ENCODE results near the gene KMT2E.
A peak's percentile ranks its signal among the peaks of the same experiment; 100 is the strongest.

KMT2E gene

DNA sequence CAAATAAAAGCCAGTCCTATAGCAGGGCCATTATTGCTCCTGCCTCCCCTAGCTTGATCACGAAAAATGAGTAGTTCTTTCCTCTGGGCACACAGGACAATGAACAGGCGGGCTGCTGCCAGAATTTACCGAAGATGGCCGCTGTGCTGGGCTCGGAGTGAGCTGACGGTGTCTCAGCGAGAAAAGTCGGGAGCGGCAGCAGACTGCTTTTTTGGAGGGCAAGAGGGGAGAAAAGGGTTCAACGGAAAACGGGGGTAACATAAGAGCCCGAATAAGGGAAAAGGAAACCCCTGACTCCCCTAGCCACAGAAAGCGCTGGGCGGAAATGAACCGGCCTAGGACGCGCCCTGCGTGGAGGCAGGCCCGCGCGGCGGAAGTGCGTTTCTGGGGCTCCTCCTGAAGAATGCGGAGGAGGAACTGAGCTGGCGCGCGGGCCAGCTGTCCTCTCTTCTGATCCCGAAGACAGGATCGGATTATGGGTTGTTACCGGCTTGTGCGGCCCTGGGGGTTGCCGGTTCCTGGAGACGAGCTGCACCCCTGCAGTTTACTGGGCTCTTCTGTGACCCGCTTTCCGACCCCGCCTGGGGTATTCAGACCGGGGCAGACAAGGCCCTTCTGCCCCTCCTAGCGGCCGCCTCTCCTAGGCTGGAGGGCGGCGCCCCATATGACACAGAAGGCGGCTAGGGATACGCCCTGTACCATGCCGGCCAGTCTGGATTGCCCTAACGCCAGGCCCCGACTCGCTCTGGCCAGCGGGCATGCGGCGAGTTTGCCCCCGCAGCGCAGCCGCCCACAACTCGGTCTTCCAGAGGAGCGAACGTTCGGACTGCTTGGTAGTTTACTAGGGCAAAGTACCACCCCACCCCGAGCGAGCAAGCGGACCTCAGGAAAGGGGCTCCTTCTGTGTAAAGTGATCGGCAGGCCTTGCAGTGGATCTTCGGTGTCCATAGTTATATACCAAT is 30.1 kb upstream of the KMT2E start (continued):
- TF ChIP-seq, protein P1, sequence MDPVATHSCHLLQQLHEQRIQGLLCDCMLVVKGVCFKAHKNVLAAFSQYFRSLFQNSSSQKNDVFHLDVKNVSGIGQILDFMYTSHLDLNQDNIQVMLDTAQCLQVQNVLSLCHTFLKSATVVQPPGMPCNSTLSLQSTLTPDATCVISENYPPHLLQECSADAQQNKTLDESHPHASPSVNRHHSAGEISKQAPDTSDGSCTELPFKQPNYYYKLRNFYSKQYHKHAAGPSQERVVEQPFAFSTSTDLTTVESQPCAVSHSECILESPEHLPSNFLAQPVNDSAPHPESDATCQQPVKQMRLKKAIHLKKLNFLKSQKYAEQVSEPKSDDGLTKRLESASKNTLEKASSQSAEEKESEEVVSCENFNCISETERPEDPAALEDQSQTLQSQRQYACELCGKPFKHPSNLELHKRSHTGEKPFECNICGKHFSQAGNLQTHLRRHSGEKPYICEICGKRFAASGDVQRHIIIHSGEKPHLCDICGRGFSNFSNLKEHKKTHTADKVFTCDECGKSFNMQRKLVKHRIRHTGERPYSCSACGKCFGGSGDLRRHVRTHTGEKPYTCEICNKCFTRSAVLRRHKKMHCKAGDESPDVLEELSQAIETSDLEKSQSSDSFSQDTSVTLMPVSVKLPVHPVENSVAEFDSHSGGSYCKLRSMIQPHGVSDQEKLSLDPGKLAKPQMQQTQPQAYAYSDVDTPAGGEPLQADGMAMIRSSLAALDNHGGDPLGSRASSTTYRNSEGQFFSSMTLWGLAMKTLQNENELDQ (tag by site-specific recombination; IDR thresholded peaks at IDR 0.05; ENCODE audit: low read depth): no peak
- TF ChIP-seq, protein P2, sequence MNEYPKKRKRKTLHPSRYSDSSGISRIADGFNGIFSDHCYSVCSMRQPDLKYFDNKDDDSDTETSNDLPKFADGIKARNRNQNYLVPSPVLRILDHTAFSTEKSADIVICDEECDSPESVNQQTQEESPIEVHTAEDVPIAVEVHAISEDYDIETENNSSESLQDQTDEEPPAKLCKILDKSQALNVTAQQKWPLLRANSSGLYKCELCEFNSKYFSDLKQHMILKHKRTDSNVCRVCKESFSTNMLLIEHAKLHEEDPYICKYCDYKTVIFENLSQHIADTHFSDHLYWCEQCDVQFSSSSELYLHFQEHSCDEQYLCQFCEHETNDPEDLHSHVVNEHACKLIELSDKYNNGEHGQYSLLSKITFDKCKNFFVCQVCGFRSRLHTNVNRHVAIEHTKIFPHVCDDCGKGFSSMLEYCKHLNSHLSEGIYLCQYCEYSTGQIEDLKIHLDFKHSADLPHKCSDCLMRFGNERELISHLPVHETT (tag by site-specific recombination; IDR thresholded peaks at IDR 0.05): no peak
- 0 out of 2 replicates have a peak, but pooled peaks have one; percentile 55 for TF ChIP-seq ZNF324 (tag by site-specific recombination; IDR thresholded peaks at IDR 0.05)
- TF ChIP-seq ZBTB48 (tag by site-specific recombination; IDR thresholded peaks at IDR 0.05): peak; percentile 88
- TF ChIP-seq ZNF404 (tag by site-specific recombination; IDR thresholded peaks at IDR 0.05): no peak
- TF ChIP-seq BCL6B (tag by site-specific recombination; IDR thresholded peaks at IDR 0.05): no peak
- TF ChIP-seq ZNF223 (tag by site-specific recombination; IDR thresholded peaks at IDR 0.05): no peak
- peak; percentile 47; the same call in 1 of the 2 replicates for TF ChIP-seq ZNF394 (tag by site-specific recombination; IDR thresholded peaks at IDR 0.05; ENCODE audit: borderline replicate concordance)
- peak; percentile 89 for TF ChIP-seq ZXDB (tag by site-specific recombination; IDR thresholded peaks at IDR 0.05)
- no peak for TF ChIP-seq ZNF585B (tag by site-specific recombination; IDR thresholded peaks at IDR 0.05)
- TF ChIP-seq YY1 (tag by site-specific recombination; IDR thresholded peaks at IDR 0.05): peak; percentile 88
- TF ChIP-seq ZNF701 (tag by site-specific recombination; IDR thresholded peaks at IDR 0.05): no peak
- TF ChIP-seq, protein P3, sequence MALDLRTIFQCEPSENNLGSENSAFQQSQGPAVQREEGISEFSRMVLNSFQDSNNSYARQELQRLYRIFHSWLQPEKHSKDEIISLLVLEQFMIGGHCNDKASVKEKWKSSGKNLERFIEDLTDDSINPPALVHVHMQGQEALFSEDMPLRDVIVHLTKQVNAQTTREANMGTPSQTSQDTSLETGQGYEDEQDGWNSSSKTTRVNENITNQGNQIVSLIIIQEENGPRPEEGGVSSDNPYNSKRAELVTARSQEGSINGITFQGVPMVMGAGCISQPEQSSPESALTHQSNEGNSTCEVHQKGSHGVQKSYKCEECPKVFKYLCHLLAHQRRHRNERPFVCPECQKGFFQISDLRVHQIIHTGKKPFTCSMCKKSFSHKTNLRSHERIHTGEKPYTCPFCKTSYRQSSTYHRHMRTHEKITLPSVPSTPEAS (tag by site-specific recombination; IDR thresholded peaks at IDR 0.05): peak; percentile 20; the same call in 1 of the 2 replicates
- TF ChIP-seq ZNF398 (tag by site-specific recombination; IDR thresholded peaks at IDR 0.05): no peak
- TF ChIP-seq, protein P4, sequence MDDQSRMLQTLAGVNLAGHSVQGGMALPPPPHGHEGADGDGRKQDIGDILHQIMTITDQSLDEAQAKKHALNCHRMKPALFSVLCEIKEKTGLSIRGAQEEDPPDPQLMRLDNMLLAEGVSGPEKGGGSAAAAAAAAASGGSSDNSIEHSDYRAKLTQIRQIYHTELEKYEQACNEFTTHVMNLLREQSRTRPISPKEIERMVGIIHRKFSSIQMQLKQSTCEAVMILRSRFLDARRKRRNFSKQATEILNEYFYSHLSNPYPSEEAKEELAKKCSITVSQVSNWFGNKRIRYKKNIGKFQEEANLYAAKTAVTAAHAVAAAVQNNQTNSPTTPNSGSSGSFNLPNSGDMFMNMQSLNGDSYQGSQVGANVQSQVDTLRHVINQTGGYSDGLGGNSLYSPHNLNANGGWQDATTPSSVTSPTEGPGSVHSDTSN (CRISPR knock-in tag; IDR thresholded peaks at IDR 0.05): 0 out of 2 replicates have a peak, but pooled peaks have one; percentile 49
- no peak for TF ChIP-seq ZNF747 (tag by site-specific recombination; IDR thresholded peaks at IDR 0.05)
- TF ChIP-seq ZNF670 (tag by site-specific recombination; IDR thresholded peaks at IDR 0.05; ENCODE audit: low read depth): no peak
- TF ChIP-seq ZNF433 (tag by site-specific recombination; IDR thresholded peaks at IDR 0.05; ENCODE audit: low read depth): no peak
- no peak for TF ChIP-seq ZNF529 (tag by site-specific recombination; IDR thresholded peaks at IDR 0.05; ENCODE audit: insufficient replicate concordance)
- no peak for TF ChIP-seq HOXA7 (CRISPR knock-in tag; IDR thresholded peaks at IDR 0.05; ENCODE audit: borderline replicate concordance)
- peak; percentile 75 for TF ChIP-seq KLF10 (tag by site-specific recombination; IDR thresholded peaks at IDR 0.05)
- TF ChIP-seq ZNF664 (tag by site-specific recombination; IDR thresholded peaks at IDR 0.05): no peak
- no peak for TF ChIP-seq ZNF10 (tag by site-specific recombination; IDR thresholded peaks at IDR 0.05)
- no peak for TF ChIP-seq ZNF114 (tag by site-specific recombination; IDR thresholded peaks at IDR 0.05)
- peak; percentile 83 for TF ChIP-seq SP2 (tag by site-specific recombination; IDR thresholded peaks at IDR 0.05)
- no peak for TF ChIP-seq ZNF677 (tag by site-specific recombination; IDR thresholded peaks at IDR 0.05)
- TF ChIP-seq ZNF791 (tag by site-specific recombination; IDR thresholded peaks at IDR 0.05): no peak
- no peak for TF ChIP-seq ZNF785 (tag by site-specific recombination; IDR thresholded peaks at IDR 0.05)
- TF ChIP-seq ZNF184 (tag by site-specific recombination; IDR thresholded peaks at IDR 0.05): no peak
- TF ChIP-seq ZBTB17 (tag by site-specific recombination; IDR thresholded peaks at IDR 0.05): peak; percentile 95
- TF ChIP-seq ZFP37 (tag by site-specific recombination; IDR thresholded peaks at IDR 0.05): peak; percentile 72

Data from HEK293 (cell line).